SIG-M5 (cell line): ENCODE results near the gene ZNF644.
"Not testable (repeated sequence)": the region's sequence is repeated elsewhere in the genome, so short reads cannot be mapped to it uniquely, and the experiment has no call there.

Source experiments
- DNase-seq: peaks from one replicate; lab custom pipeline; 2025; lab: John Stamatoyannopoulos, UW

The ZNF644 gene

DNA sequence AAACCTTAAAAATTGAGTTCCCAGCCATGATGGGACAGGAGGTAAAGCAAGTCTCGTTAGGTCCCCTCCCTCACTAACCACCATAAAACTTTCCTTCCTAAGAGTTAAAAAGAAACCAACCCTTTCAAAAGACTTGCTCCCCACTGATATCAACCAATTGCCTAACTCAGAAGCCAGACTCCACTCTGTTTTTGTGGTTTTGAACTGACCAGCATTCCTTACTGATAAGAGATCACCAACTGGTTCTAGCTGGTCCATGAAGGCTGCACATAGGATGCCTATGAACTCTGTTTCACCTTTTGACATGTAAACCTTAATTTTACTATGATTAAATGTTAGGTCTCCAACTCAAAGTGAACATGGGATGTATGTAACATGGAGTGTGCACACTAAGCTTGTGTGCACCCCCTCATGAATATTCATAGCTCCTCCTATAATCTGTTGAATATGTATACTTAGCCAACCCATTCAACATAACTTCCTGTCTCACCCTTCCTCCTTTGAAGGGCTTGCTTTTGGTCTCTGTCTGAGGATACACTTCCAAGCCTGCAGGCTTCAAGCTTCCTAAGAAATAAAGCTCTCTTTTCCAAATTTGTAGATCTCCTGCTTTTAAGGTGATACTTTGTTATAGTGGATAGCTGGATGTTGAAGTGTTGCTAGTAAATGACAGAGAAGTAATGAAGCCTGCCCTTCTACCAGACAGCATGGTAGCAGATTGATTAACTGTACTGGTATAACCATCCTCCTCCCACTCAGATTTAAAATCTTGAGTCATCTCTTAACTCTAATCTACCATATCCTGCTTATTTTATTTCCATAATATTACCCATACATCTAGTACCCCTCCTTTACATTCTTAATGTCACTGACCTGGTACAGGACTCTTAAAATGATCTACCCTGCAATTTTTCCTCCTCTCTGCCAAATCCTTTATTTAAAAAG lies 95.6 kb downstream of the ZNF644 start:
- DNase-seq: no peak

DNA sequence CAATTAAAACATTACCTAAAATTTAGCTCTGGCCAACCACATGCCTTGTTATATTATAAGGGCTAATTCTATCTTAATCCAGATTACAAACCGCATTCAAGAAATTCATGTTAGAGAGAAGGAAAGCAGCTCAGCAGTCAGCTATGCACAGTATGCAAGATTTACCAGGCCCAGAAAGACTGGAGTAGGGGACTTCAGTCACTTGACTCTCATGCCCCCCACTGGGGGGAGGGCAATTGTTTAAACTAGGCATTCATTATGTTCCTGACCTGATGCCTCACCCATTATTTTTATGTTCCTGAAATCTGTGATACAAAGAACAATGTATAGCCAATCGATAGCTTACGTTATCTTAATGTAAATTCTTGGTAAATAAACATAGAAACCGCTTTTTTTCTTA lies 96.9 kb downstream of the ZNF644 start:
- no peak for DNase-seq

DNA sequence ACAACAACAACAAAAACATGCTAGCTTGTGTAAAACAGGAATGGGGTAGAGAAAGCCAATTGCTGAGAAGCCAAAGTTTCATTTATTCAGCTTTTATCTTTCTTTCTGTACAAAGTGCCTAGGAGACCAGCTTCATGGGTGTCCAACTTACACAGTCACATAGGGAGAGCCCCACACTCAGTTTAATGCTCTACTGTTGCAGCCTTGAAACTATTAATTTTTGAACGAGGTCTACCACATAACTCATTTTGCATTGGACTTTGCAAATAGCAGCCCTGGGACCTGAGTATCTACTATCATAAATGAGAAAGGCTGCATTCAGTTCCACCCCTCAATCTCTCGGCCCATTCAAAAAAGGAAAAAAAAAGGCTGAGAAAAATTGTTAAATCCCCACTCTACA lies 98.8 kb downstream of the ZNF644 start:
- no peak for DNase-seq

- no peak for DNase-seq
These were observed 99.6 kb downstream of the ZNF644 start for GRCh38 chr1:90922202-90922601.

GRCh38 chr1:90919900-90920299 lies 101.9 kb downstream of the ZNF644 start:
- DNase-seq: no peak

GRCh38 chr1:90919190-90919719 lies 102.6 kb downstream of the ZNF644 start:
- no peak for DNase-seq

DNA sequence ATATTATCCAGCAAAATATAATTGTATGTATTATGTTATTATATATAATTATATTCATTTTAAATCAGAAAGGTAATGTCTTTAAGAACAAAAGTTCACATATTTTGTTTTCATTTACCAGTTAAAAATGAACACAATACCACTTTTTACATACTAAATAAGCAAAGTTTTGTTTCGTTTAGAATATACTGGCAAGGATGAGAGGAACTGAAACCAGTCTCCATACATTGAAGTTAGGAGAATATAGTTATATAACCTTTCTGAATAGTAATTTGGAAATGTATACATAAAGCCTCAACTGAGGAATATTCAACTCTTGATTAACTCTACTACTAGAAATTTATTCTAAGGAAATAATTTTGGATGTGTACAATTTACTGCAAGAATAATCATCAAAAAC lies 110.5 kb downstream of the ZNF644 start:
- no peak for DNase-seq

GRCh38 chr1:90902672-90903071 lies 119.2 kb downstream of the ZNF644 start:
- no peak for DNase-seq

DNA sequence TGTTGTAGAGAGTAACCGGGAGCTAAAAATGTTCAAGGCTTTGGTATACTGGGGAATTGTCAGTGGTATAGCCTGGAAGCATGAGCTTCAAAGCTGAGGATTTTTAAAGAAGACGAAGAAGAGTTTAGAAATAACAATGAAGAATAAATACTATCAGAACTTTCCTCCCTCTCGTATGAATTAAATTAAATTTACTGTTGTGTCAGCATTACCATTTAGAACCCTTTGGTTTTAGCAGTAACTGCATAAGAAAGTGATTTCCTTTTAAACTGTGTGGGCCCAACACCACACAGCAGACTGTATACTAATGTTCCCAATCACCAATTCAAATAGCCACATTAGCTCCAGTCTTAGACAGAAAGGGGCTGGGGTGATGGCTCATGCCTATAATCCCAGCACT lies 122.6 kb downstream of the ZNF644 start:
- DNase-seq: no peak

- DNase-seq: not testable (repeated sequence)
These were observed 128.2 kb downstream of the ZNF644 start for GRCh38 chr1:90893679-90894078.

GRCh38 chr1:90892884-90893283 lies 129.0 kb downstream of the ZNF644 start:
- not testable (repeated sequence) for DNase-seq

- DNase-seq: not testable (repeated sequence)
These were observed 129.6 kb downstream of the ZNF644 start for GRCh38 chr1:90892196-90892595.

- DNase-seq: not testable (repeated sequence)
These were observed 130.1 kb downstream of the ZNF644 start for GRCh38 chr1:90891756-90892155.

- no peak for DNase-seq
These were observed 139.6 kb downstream of the ZNF644 start for GRCh38 chr1:90882221-90882620.

GRCh38 chr1:90881034-90881433 lies 140.8 kb downstream of the ZNF644 start:
- DNase-seq: no peak

- no peak for DNase-seq
These were observed 142.6 kb downstream of the ZNF644 start for GRCh38 chr1:90879281-90879680.

- no peak for DNase-seq
These were observed 145.7 kb downstream of the ZNF644 start for GRCh38 chr1:90876101-90876500.
